Upper lobe of left lung (tissue), 6 donors: ENCODE measurements around the gene LRRC43. TPM values are rescaled to one million over a fixed set of nuclear protein-coding genes. Genes with fewer than 3 reads are reported as not detected.

ENCODE experiments used
- ATAC-seq, 2 donors: fragments of 200-7000 bp; cut with Tn5 transposase; one replicate each; pipeline ENCODE4 v1.9.1; 2022; ENCODE audit warnings: mild to moderate bottlenecking in 2 of 2, moderate library complexity in 2 of 2; ENCODE audit not compliant: low FRiP score in 2 of 2
- DNase-seq, 2 donors: peaks; one replicate each; pipeline ENCODE4 v3.0.0-alpha.2; 2019 to 2020
- H3K27ac ChIP-seq, 4 donors: fragments of 200-600 bp; sonication (generic); one replicate each; pipeline ENCODE4 v1.5.1; 2016 to 2019
- H3K27me3 ChIP-seq, 4 donors: fragments of 200-600 bp; sonication (generic); one replicate each; pipeline ENCODE4 v1.5.1; 2017 to 2019
- H3K36me3 ChIP-seq, 4 donors: fragments of 200-600 bp; sonication (generic); one replicate each; pipeline ENCODE4 v1.5.1; 2016 to 2019
- H3K4me1 ChIP-seq, 4 donors: fragments of 200-600 bp; sonication (generic); one replicate each; pipeline ENCODE4 v1.5.1; 2018 to 2019
- H3K4me3 ChIP-seq, 4 donors: fragments of 200-600 bp; sonication (generic); one replicate each; pipeline ENCODE4 v1.5.1; 2017 to 2019; ENCODE audit warnings: mild to moderate bottlenecking in 2 of 4, moderate library complexity in 1 of 4
- H3K9me3 ChIP-seq, 4 donors: fragments of 200-600 bp; sonication (generic); one replicate each; pipeline ENCODE4 v1.5.1; 2018 to 2019
- CTCF ChIP-seq, 6 experiments: fragments of 450-650 bp in 4 of 6; fragments of 200-600 bp in 2 of 6; sonication (generic) in 2 of 6; IDR thresholded peaks; one replicate each; pipeline ENCODE4 v1.5.1; 2016 to 2019; ENCODE audit warnings: antibody characterized with exemption in 6 of 6
- EP300 ChIP-seq, 4 donors: sonication (generic); formaldehyde crosslinking; IDR thresholded peaks; one replicate each; pipeline ENCODE4 v1.5.1; 2017; ENCODE audit warnings: antibody characterized with exemption in 4 of 4, control low read depth in 2 of 4
- POLR2A ChIP-seq, 4 donors: fragments of 450-650 bp; IDR thresholded peaks; one replicate each; pipeline ENCODE4 v1.5.1; 2016 to 2017; ENCODE audit warnings: antibody characterized with exemption in 4 of 4, mild to moderate bottlenecking in 2 of 4
- POLR2AphosphoS5 ChIP-seq, 2 donors: sonication (generic); formaldehyde crosslinking; IDR thresholded peaks; one replicate each; pipeline ENCODE4 v1.5.1; 2017; ENCODE audit warnings: antibody characterized with exemption in 2 of 2
- WGBS, 2 donors: methylation state at CpG; one replicate each; pipeline ENCODE4 v1.1.5; 2017 to 2018; 5-methylcytosine and 5-hydroxymethylcytosine counted together
- total RNA-seq, 6 donors: library from RNA; depleted of rRNA in 4 of 6; stranded (reverse); fragments of >200 nt in 4 of 6; gene quantifications; one replicate each; pipeline versions ENCODE4 v1.1.0 to v1.2.1, GENCODE V29; 2016 to 2021
- donor health status: DM: no; HTN: no; CAD: no; lungs with moderate emphysema.
- donor health status: DM: no; HTN: yes; CAD: no; lungs with severe emphysema.

Gene LRRC43, protein sequence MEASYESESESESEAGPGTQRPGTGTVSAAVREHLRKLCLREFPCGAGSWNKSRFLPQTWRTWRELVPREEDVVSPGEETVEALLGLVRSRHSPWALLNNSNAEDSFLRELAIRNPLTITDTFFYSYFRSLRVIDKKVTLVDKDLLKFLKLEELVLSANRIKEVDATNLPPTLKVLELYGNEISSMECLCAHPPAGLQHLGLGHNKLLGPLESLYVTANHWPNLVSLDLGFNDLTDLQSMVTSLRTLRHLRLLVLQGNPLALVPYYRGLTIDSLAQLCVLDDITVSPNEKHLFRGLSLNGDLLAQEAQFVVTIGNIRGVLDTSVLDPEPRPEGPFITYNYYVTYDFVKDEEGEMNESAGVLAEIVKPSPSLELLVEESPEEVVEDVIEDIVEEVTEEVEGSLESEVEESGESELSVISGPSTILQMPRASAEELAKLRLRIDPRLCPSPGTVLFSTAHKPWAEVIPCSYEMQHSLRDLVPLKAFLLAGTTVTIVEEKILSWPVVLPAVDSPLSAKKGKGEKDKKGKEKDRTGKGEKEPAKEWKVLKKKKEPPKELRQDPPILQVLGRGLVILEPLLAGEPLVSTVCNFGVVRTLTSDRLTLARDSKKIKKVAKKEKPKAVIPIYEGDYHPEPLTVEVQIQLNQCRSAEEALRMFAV
- 10 to 100 TPM in 2 of 6 donors, 1 to 10 TPM in 3, under 1 TPM in 1; 0.72 to 13.6 (median 5.5) TPM for total RNA-seq

DNA sequence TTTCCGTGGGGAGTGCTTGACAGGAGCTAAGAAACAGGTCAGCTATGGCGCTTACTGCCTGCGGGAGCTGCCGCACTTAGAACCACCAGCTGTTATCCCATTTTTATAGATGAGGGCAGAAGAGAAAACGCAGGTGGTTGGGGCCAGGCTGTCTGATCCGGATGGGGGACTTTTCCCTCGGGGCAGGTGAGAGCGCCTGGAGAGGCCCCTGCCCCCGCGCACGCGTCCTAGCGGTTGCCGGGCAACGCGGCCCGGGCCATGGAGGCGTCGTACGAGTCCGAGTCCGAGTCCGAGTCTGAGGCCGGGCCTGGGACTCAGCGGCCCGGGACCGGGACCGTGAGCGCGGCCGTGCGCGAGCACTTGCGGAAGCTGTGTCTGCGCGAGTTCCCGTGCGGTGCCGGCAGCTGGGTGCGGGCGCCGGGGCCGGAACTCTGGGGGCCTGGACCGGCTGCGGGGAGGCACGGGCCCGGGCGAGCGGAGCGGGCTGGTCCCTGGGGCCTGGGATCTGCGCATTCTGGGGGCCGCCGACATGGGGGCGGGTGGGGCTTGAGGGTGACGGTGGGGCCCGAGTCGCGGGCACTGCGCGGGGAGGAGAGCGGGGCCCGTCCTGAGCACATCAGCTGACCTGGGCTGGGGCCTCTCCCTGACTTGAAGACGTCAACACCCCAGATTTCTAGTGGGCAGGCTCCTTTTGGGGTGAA lies at the start of gene LRRC43:
Gene LRRC43, plus strand, starts transcription at position 237 of the 701 bp plus-strand sequence. Its CDS starts 22 bp downstream, at position 259.
- H3K4me1 ChIP-seq, result peaks cover 0 to 13% (median 8%) of the 10 kb centered on the region in 4 donors
- H3K36me3 ChIP-seq, result no peaks in the 10 kb centered on the region
- ATAC-seq (peak; percentile 56 to 80), DNase-seq (peak; percentile 47 to 92)
- no peak within 1 kb of the TSS for H3K27ac ChIP-seq
- H3K27me3 ChIP-seq, result peaks cover 0 to 2% (median 0%) of the 10 kb centered on the region in 4 donors
- TF ChIP-seq CTCF (IDR thresholded peaks at IDR 0.05), result no peak
- TF ChIP-seq EP300 (IDR thresholded peaks at IDR 0.05), result no peak
- no peak for TF ChIP-seq POLR2AphosphoS5 (IDR thresholded peaks at IDR 0.05)
- TF ChIP-seq POLR2A (IDR thresholded peaks at IDR 0.05), result peak in 1 of 4 donors; percentile 15
- H3K4me3 ChIP-seq, result peak within 1 kb of the TSS; percentile 18 to 60 (median 50)
- WGBS, 2 donors, result 3 to 10% methylated on average over 6 to 44 of the region's 63 CpGs
- H3K9me3 ChIP-seq, result no peaks in the 10 kb centered on the region

DNA sequence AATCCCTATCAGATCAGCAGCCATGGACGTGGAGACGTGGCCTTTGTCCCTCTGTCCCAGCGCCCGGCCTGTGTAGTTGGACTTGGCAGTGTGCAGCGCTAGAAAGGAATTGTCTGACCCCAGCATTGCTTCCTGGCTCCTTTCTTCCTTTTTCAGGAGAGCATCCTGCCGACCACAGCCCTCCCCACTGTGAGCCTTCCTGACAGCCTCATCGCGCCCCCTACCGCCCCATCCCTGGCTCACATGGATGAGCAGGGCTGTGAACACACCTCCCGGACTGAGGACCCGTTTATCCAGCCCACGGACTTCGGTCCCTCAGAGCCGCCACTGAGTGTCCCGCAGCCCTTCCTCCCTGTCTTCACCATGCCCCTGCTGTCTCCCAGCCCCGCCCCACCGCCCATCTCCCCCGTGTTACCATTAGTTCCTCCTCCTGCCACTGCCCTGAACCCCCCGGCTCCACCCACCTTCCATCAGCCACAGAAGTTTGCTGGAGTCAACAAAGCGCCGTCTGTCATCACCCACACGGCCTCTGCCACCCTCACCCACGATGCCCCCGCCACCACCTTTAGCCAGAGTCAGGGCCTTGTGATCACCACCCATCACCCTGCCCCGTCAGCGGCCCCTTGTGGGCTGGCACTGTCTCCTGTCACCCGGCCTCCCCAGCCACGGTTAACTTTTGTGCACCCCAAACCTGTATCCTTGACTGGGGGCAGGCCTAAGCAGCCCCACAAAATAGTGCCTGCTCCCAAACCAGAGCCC lies 49.6 kb upstream of the LRRC43 start:
- H3K27ac ChIP-seq, result no peak overlapping the region
- H3K36me3 ChIP-seq, result peaks cover 40 to 96% (median 82%) of the 10 kb centered on the region in 4 donors
- no peak for ATAC-seq
- H3K27me3 ChIP-seq, result no peaks in the 10 kb centered on the region
- WGBS, 2 donors, result 80 to 81% methylated on average over 27 to 28 of the region's 28 CpGs
- no peak for DNase-seq
- TF ChIP-seq EP300 (IDR thresholded peaks at IDR 0.05), result no peak
- no peak for TF ChIP-seq POLR2AphosphoS5 (IDR thresholded peaks at IDR 0.05)
- no peak for TF ChIP-seq POLR2A (IDR thresholded peaks at IDR 0.05)
- no peak for TF ChIP-seq CTCF (IDR thresholded peaks at IDR 0.05)
- no peaks in the 10 kb centered on the region for H3K9me3 ChIP-seq
- H3K4me3 ChIP-seq, result no peak overlapping the region
- no peaks in the 10 kb centered on the region for H3K4me1 ChIP-seq

DNA sequence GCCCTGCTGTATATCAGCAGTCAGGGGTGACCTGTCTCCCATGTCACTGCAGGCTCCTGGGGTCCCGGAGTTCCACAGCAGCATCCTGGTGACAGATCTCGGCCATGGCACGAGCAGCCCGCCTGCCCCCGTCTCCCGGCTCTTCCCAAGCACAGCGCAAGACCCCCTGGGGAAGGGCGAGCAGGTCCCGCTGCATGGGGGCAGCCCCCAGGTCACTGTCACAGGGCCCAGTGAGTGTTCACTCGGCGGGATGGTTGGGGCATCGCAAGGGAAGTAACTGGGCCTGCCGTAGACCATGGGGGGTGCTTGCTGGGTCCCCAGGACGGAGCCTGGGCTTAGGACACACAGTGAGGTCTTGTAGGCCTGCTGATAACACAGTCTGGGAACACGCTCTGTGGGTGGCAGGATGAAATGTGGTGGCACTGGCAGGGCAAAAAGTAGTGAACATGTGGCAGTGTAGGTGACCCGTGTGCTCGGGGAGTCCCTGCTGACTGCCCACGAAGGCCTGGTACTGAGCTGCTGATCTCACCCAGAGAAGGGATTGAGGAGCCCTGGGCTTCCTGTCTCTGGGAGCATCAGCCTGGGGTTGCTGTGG lies 47.4 kb upstream of the LRRC43 start:
- no peak for TF ChIP-seq POLR2A (IDR thresholded peaks at IDR 0.05)
- TF ChIP-seq POLR2AphosphoS5 (IDR thresholded peaks at IDR 0.05), result no peak
- TF ChIP-seq CTCF (IDR thresholded peaks at IDR 0.05), result no peak
- no peak for TF ChIP-seq EP300 (IDR thresholded peaks at IDR 0.05)
- Histone ChIP-seq H3K9me3 (no peaks in the 10 kb centered on the region), H3K36me3 (peaks cover 24 to 94% (median 75%) of the 10 kb centered on the region in 4 donors), H3K4me3 (no peak overlapping the region), H3K27me3 (no peaks in the 10 kb centered on the region), H3K27ac (no peak overlapping the region), H3K4me1 (no peaks in the 10 kb centered on the region)
- WGBS, 2 donors, result 95% methylated on average over 8 to 11 of the region's 18 CpGs
- ATAC-seq (no peak), DNase-seq (no peak)

DNA sequence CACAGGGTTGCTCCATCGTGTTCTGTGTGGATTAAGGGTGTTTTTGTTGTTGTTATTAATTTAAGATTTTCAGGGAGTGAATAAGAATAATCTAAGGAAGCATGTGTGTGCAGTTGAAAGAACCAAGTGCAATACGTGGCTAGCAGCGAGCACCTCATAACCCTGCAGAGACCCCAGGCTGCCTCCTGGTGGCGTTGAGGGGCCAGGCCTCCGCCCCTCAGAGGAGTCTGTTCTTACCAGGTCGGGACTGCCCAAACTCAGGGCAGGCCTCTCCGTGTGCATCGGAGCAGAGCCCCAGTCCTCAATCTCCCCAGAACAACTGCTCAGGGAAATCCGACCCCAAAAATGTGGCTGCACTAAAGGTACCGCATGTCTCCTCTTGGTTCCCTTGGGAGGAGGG lies 45.7 kb upstream of the LRRC43 start:
- no peak for TF ChIP-seq EP300 (IDR thresholded peaks at IDR 0.05)
- no peak for TF ChIP-seq POLR2AphosphoS5 (IDR thresholded peaks at IDR 0.05)
- TF ChIP-seq CTCF (IDR thresholded peaks at IDR 0.05), result no peak
- TF ChIP-seq POLR2A (IDR thresholded peaks at IDR 0.05), result no peak
- DNase-seq, result no peak
- Histone ChIP-seq H3K4me3 (no peak overlapping the region), H3K27me3 (no peaks in the 10 kb centered on the region), H3K27ac (no peak overlapping the region), H3K9me3 (no peaks in the 10 kb centered on the region), H3K36me3 (peaks cover 23 to 94% (median 81%) of the 10 kb centered on the region in 4 donors), H3K4me1 (no peaks in the 10 kb centered on the region)
- 77 to 90% methylated on average over 5 to 10 of the region's 10 CpGs for WGBS, 2 donors
- ATAC-seq, result no peak
